CD4-positive, alpha-beta T cell (primary cell): ENCODE measurements around the gene ZNF440. TPM values are rescaled to one million over a fixed set of nuclear protein-coding genes. Genes with fewer than 3 reads are reported as not detected.

ENCODE experiments used
- ATAC-seq: fragments of 200-7000 bp; cut with Tn5 transposase; one replicate; pipeline ENCODE4 v1.10.0; 2022; ENCODE audit warnings: mild to moderate bottlenecking; ENCODE audit not compliant: poor library complexity
- CTCF ChIA-PET: fragments of 350-600 bp; sonication (Branson Sonifier 250); formaldehyde crosslinking; loops from one replicate; lab custom pipeline; 2021; ENCODE audit warnings: antibody characterized with exemption, inconsistent platforms; lab: Charles Lee
- POLR2A ChIA-PET: fragments of 350-600 bp; sonication (Branson Sonifier 250); formaldehyde crosslinking; loops from one replicate; lab custom pipeline; 2021; ENCODE audit warnings: antibody characterized with exemption, inconsistent platforms; lab: Charles Lee
- DNase-seq, 14 experiments: peaks; one replicate each; pipeline ENCODE4 v3.0.0-alpha.2; 2013 to 2020; ENCODE audit warnings: mixed read lengths in 2 of 14
- H3K27ac ChIP-seq, 2 donors: one replicate each; pipeline versions ENCODE4 v1.5.1 to v1.7.0; 2013; ENCODE audit warnings: low read length in 2 of 2, low read depth in 1 of 2, mild to moderate bottlenecking in 1 of 2
- H3K27me3 ChIP-seq, 2 experiments: 1 replicate in 1 of 2; 2 replicates in 1 of 2; pipeline versions ENCODE4 v1.6.1 to v1.7.0; 2013; ENCODE audit warnings: low read length in 2 of 2, control low read depth in 1 of 2, mild to moderate bottlenecking in 1 of 2, moderate library complexity in 1 of 2; ENCODE audit not compliant: insufficient read depth in 2 of 2, control insufficient read depth in 1 of 2
- H3K36me3 ChIP-seq: one replicate; pipeline ENCODE4 v1.6.1; 2013; ENCODE audit warnings: low read length, control low read depth; ENCODE audit not compliant: insufficient read depth
- H3K4me1 ChIP-seq: one replicate; pipeline ENCODE4 v1.6.1; 2013; ENCODE audit warnings: low read length, control low read depth; ENCODE audit not compliant: insufficient read depth
- H3K4me3 ChIP-seq: one replicate; pipeline ENCODE4 v1.5.1; 2013; ENCODE audit warnings: mild to moderate bottlenecking, low read length, moderate library complexity
- H3K9me3 ChIP-seq, 2 experiments: 1 replicate in 1 of 2; 2 replicates in 1 of 2; pipeline versions ENCODE4 v1.6.1 to v1.7.0; 2013; ENCODE audit warnings: low read length in 2 of 2, mild to moderate bottlenecking in 2 of 2, control low read depth in 1 of 2, moderate library complexity in 1 of 2; ENCODE audit not compliant: control insufficient read depth in 1 of 2, insufficient read depth in 1 of 2
- H3K27ac Mint-ChIP-seq: one replicate; pipeline ENCODE4 v1.8.0; 2020; ENCODE audit warnings: mixed read lengths
- H3K27me3 Mint-ChIP-seq: one replicate; pipeline ENCODE4 v1.8.0; 2021; ENCODE audit warnings: mixed read lengths
- H3K36me3 Mint-ChIP-seq: one replicate; pipeline ENCODE4 v1.8.0; 2021; ENCODE audit warnings: low read depth, mixed read lengths
- H3K4me1 Mint-ChIP-seq: one replicate; pipeline ENCODE4 v1.8.0; 2021; ENCODE audit warnings: low read depth, mixed read lengths
- H3K4me3 Mint-ChIP-seq: one replicate; pipeline ENCODE4 v1.8.0; 2020; ENCODE audit warnings: mild to moderate bottlenecking, mixed read lengths
- H3K9me3 Mint-ChIP-seq: one replicate; pipeline ENCODE4 v1.8.0; 2020; ENCODE audit warnings: mixed read lengths
- intact Hi-C, 2 experiments: fragments of 100-400 bp; cut with DNase I in 1 of 2; cut with micrococcal nuclease in 1 of 2; formaldehyde crosslinking; loops; one replicate each; pipeline versions ENCODE4 v1.15.1 to v1.9.0; 2023 to 2025; cut with DNase I, micrococcal nuclease
- total RNA-seq, 174 experiments: library from RNA in 2 of 174; stranded (reverse) in 2 of 174; gene quantifications; one replicate each; pipeline ENCODE4 v1.2.3 and lab custom pipeline; 2021 to 2026
- TF ChIP-seq, protein P1 (sequence below): fragments of 200-600 bp; IDR thresholded peaks from one replicate; pipeline ENCODE4 v1.8.0; 2022; ENCODE audit warnings: antibody characterized with exemption, mild to moderate bottlenecking

ZNF440 gene
- total RNA-seq, 2 experiments from 2014 or later = 5.8 to 6.8 TPM

DNA sequence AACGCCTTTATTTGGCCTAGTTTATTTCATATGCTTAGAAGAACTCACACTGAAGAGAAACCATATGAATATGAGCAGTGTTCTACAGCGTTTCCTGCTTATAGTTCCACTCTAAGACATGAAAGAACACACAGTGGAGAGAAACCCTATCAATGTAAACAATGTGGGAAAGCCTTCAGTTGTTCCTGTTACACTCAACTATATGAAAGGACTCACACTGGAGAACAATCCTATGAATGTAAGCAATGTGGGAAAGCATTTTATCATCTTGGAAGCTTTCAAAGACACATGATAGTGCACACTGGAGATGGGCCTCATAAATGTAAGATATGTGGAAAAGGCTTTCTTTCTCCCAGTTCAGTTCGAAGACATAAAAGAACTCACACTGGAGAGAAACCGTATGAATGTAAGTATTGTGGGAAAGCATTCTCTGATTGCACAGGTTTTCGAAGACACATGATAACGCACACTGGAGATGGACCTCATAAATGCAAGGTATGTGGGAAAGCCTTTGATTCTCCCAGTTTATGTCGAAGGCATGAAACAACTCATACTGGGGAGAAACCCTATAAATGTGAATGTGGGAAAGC is 33.5 kb upstream of the ZNF440 start:
- Mint-ChIP-seq H3K36me3 (peaks cover 94% of the 10 kb centered on the region), H3K27me3 (no peaks in the 10 kb centered on the region), H3K27ac (no peak overlapping the region), H3K4me3 (no peak overlapping the region), H3K9me3 (peaks cover 22% of the 10 kb centered on the region), H3K4me1 (no peaks in the 10 kb centered on the region)
- POLR2A ChIA-PET = no interaction called here
- DNase-seq (no peak), ATAC-seq (no peak)
- Histone ChIP-seq H3K27ac (no peak overlapping the region), H3K36me3 (peaks cover 46% of the 10 kb centered on the region), H3K4me1 (no peaks in the 10 kb centered on the region), H3K4me3 (no peak overlapping the region), H3K9me3 (peaks cover 36 to 98% of the 10 kb centered on the region in 2 experiments), H3K27me3 (no peaks in the 10 kb centered on the region)
- intact Hi-C loops = no loop called here
- TF ChIP-seq, protein P1, sequence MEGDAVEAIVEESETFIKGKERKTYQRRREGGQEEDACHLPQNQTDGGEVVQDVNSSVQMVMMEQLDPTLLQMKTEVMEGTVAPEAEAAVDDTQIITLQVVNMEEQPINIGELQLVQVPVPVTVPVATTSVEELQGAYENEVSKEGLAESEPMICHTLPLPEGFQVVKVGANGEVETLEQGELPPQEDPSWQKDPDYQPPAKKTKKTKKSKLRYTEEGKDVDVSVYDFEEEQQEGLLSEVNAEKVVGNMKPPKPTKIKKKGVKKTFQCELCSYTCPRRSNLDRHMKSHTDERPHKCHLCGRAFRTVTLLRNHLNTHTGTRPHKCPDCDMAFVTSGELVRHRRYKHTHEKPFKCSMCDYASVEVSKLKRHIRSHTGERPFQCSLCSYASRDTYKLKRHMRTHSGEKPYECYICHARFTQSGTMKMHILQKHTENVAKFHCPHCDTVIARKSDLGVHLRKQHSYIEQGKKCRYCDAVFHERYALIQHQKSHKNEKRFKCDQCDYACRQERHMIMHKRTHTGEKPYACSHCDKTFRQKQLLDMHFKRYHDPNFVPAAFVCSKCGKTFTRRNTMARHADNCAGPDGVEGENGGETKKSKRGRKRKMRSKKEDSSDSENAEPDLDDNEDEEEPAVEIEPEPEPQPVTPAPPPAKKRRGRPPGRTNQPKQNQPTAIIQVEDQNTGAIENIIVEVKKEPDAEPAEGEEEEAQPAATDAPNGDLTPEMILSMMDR = no peak
- CTCF ChIA-PET = no interaction called here

DNA sequence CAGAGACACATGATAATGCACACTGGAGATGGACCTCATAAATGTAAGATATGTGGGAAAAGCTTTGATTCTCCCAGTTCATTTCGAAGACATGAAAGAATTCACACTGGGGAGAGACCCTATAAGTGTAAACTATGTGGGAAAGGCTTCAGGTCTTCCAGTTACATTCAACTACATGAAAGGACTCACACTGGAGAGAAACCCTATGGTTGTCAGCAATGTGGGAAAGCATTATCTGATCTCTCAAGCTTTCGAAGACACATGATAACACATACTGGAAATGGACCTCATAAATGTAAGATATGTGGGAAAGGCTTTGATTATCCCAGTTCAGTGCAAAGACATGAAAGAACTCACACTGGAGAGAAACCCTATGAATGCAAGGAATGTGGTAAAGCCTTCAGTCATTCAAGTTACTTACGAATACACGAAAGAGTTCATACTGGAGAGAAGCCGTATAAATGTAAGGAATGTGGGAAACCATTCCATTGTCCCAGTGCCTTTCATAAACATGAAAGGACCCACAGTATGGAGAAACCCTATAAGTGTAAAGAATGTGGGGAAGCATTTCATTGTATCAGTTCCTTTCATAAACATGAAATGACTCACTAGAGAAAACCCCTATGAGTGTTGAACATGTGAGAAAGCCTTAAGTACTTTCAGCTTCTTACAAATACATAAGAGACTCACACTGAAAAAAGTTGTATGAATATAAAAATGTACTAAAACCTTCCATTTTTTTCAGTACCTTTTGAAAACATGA is 32.6 kb upstream of the ZNF440 start:
- no peaks in the 10 kb centered on the region for H3K27me3 ChIP-seq
- Mint-ChIP-seq H3K27ac (no peak overlapping the region), H3K36me3 (peaks cover 89% of the 10 kb centered on the region), H3K27me3 (no peaks in the 10 kb centered on the region), H3K4me3 (no peak overlapping the region), H3K4me1 (no peaks in the 10 kb centered on the region), H3K9me3 (peaks cover 22% of the 10 kb centered on the region)
- intact Hi-C loops = no loop called here
- no peaks in the 10 kb centered on the region for H3K4me1 ChIP-seq
- H3K4me3 ChIP-seq = no peak overlapping the region
- POLR2A ChIA-PET = no interaction called here
- H3K36me3 ChIP-seq = peaks cover 46% of the 10 kb centered on the region
- TF ChIP-seq, protein P1 = no peak
- no peak overlapping the region for H3K27ac ChIP-seq
- CTCF ChIA-PET = no interaction called here
- peaks cover 42 to 89% of the 10 kb centered on the region in 2 experiments for H3K9me3 ChIP-seq
- DNase-seq = no peak
- ATAC-seq = no peak

DNA sequence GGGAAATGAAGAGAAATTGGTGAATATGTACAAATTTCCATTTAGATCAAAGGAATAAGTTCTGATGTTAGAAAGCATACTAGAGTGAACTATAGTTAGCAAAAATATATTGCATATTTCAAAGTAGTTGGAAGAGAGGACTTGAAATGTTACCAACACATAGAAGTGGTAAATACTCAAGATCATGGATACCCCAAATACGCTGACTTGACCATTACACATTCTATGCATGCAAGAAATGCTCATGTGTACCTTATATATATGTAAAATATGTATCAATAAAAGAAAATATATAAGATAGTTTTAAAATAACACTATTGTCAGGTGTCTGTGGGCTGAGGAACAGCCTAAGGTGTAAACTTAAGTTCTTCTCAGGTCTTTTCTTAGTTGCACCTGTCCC is 30.3 kb upstream of the ZNF440 start:
- peaks cover 19% of the 10 kb centered on the region for H3K9me3 Mint-ChIP-seq
- H3K36me3 Mint-ChIP-seq = peaks cover 75% of the 10 kb centered on the region
- DNase-seq (no peak), ATAC-seq (no peak)
- TF ChIP-seq, protein P1 = no peak
- Histone ChIP-seq H3K27ac (no peak overlapping the region), H3K4me1 (no peaks in the 10 kb centered on the region), H3K27me3 (no peaks in the 10 kb centered on the region), H3K4me3 (no peak overlapping the region), H3K36me3 (peaks cover 28% of the 10 kb centered on the region), H3K9me3 (peaks cover 44 to 90% of the 10 kb centered on the region in 2 experiments)
- POLR2A ChIA-PET = no interaction called here
- no peaks in the 10 kb centered on the region for H3K27me3 Mint-ChIP-seq
- H3K27ac Mint-ChIP-seq = no peak overlapping the region
- H3K4me1 Mint-ChIP-seq = no peaks in the 10 kb centered on the region
- H3K4me3 Mint-ChIP-seq = no peak overlapping the region
- intact Hi-C loops = no loop called here
- CTCF ChIA-PET = no interaction called here
